Measurements from ENCODE around the gene DCDC1.
"Not testable (repeated sequence)": the region's sequence is repeated elsewhere in the genome, so short reads cannot be mapped to it uniquely, and the experiment has no call there.

DCDC1 gene

GRCh38 chr11:31327417-31327816, 42.1 kb downstream of the DCDC1 start:
- DNase-seq = no peak

GRCh38 chr11:31326470-31327148, 42.9 kb downstream of the DCDC1 start:
- no peak for DNase-seq

- no peak for DNase-seq
Observed at GRCh38 chr11:31325160-31325559, 44.4 kb downstream of the DCDC1 start.

- DNase-seq = no peak
Observed at GRCh38 chr11:31323145-31323544, 46.4 kb downstream of the DCDC1 start.

GRCh38 chr11:31321494-31321893, 48.0 kb downstream of the DCDC1 start:
- not testable (repeated sequence) for DNase-seq

GRCh38 chr11:31303644-31304180, 65.8 kb downstream of the DCDC1 start:
- no peak for DNase-seq

GRCh38 chr11:31301549-31302510, 67.7 kb downstream of the DCDC1 start:
- no peak for DNase-seq

GRCh38 chr11:31295308-31295707, 74.2 kb downstream of the DCDC1 start:
- DNase-seq = no peak

- not testable (repeated sequence) for DNase-seq
Observed at GRCh38 chr11:31273527-31273926, 96.0 kb downstream of the DCDC1 start.

GRCh38 chr11:31267720-31268119, 101.8 kb downstream of the DCDC1 start:
- DNase-seq = no peak

GRCh38 chr11:31264834-31265233, 104.7 kb downstream of the DCDC1 start:
- no peak for DNase-seq

- DNase-seq = no peak
Observed at GRCh38 chr11:31262761-31263160, 106.8 kb downstream of the DCDC1 start.

- DNase-seq = no peak
Observed at GRCh38 chr11:31259797-31260196, 109.7 kb downstream of the DCDC1 start.

GRCh38 chr11:31254415-31254814, 115.1 kb downstream of the DCDC1 start:
- DNase-seq = no peak

- no peak for DNase-seq
Observed at GRCh38 chr11:31248768-31249167, 120.8 kb downstream of the DCDC1 start.

- no peak for DNase-seq
Observed at GRCh38 chr11:31247321-31247720, 122.2 kb downstream of the DCDC1 start.

GRCh38 chr11:31246451-31247165, 122.9 kb downstream of the DCDC1 start:
- DNase-seq = no peak

- DNase-seq = no peak
Observed at GRCh38 chr11:31243706-31244105, 125.8 kb downstream of the DCDC1 start.

- DNase-seq = peak; percentile 15
Observed at GRCh38 chr11:31240340-31240904, 129.1 kb downstream of the DCDC1 start.

- DNase-seq = no peak
Observed at GRCh38 chr11:31237819-31238760, 131.4 kb downstream of the DCDC1 start.

GRCh38 chr11:31236143-31236542, 133.4 kb downstream of the DCDC1 start:
- DNase-seq = no peak

- DNase-seq = no peak
Observed at GRCh38 chr11:31233425-31233824, 136.1 kb downstream of the DCDC1 start.
